Measurements from ENCODE around the gene KRT86.
A peak's percentile ranks its signal among the peaks of the same experiment; 100 is the strongest.

The KRT86 gene

DNA sequence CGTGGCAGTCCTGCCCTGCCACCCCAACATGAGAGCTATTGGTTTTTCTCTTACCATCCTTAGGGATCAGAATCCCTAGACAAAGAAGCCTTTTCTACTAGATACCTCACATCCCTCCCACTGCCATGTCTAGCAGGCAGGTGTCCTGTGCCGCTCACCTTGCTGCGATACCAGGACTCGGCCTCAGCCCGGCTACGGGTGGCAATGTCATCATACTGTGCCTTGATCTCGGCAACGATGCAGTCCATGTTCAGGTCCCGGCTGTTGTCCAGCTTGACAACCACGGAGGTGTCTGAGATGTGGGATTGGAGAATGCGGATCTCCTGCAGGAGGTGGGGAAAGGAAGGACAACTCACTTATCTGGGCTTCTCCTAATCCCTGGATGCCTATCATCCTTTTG, 42.3 kb downstream of the KRT86 start:
- no peak for DNase-seq (ENCODE audit: low read depth)

GRCh38 chr12:52317468-52318052, 43.1 kb downstream of the KRT86 start:
- no peak for DNase-seq (ENCODE audit: low read depth)

DNA sequence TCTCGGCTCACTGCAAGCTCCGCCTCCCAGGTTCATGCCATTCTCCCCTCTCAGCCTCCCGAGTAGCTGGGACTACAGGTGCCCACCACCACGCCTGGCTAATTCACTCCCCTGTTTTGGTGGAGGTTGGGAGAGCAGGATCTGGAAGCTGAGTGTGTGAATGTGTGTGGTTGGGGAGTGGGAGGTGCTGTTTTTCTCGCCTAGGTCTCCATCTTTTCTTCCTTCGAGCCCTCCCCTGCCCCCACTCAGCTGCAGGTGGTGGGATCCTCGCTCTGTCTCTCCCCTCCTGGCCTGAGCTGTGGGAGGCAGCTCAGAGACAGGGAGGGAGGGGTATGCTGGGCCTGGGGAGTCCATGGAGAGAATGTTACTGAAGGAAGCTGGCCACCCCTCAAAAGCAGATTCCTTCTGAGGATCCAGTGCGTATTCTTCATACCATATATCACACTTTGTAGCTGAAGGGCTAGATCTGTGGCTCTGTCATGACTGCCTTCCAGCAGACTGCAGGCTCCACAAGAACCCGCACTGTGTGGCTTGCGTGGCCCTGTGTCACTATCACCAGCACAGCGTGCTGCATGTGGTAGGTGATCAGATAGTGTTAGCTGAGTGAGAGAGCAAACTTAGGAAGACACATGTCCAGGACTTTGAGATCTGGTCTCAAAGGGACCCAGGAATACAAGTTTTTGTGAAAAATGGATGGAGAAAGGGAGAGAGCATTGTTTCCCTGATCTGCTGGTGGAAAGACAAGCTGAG, 44.0 kb downstream of the KRT86 start:
- no peak for DNase-seq (ENCODE audit: low read depth)

GRCh38 chr12:52319097-52319496, 44.7 kb downstream of the KRT86 start:
- no peak for DNase-seq (ENCODE audit: low read depth)

- no peak for DNase-seq (ENCODE audit: low read depth)
These were observed 46.4 kb downstream of the KRT86 start, which contains the start of gene KRT83 for GRCh38 chr12:52320784-52321400. Gene KRT83 (minus strand): TSS chr12:52321398. CDS start chr12:52321335, 63 bp downstream.

DNA sequence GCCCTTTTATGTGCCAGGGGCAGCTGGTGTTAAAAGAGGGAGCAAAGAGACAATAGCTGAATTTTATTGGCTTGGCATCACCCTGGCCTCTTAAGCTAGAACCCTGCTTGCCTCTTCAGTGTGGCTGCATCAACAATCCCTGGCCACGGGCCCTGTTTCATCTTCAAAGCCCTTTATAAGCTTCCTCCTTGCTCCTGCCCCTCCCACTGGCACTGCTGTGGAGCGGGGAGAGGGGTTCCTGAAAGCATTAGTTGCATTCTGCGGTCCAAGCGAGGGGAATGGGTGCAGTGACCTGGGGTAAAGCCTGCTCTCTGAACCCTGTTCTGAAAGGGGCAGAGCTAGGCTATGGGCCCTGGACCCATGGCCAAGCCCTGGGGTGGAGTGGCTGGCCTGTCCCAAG, 47.0 kb downstream of the KRT86 start:
- no peak for DNase-seq (ENCODE audit: low read depth)

DNA sequence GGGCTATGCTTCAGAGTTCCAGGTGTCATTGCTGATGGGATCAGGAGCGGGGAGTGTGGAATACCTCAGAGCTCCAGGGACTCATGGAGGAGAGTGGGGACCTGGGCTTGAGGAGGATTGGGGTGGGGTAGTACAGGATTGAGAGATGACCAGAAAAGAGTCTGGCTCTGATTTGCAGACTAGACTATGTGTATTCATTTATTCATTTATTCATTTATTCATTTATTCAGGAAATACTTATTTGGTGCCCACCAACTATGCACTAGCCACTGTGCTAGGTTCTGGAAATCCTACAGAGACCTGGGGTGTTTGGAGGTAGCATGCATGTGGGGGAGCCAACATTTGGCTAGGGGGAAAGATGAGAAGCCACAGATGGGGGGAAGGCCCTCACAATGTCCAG, 47.6 kb downstream of the KRT86 start:
- no peak for DNase-seq (ENCODE audit: low read depth)

DNA sequence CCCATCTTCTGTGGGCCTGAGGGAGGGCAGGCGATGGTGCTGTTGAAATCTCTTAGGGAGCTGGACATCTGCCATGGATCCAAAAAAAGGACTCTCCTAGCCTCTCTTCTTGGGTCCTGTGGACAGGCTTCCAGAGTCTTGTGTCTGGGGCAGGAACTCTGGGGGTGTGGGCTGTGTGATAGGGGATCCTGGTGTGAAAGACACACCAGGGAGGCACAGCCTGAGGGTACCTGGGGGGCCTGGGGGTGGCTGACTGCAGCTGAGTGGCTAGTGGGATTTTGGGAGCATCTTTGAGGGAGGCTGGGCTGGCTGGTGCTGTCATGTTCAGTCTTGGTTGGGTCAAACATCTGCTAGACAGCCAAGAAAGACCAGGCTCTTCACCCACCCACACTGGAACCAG, 48.6 kb downstream of the KRT86 start:
- no peak for DNase-seq (ENCODE audit: low read depth)

GRCh38 chr12:52323416-52324152, 49.1 kb downstream of the KRT86 start:
- no peak for DNase-seq (ENCODE audit: low read depth)

DNA sequence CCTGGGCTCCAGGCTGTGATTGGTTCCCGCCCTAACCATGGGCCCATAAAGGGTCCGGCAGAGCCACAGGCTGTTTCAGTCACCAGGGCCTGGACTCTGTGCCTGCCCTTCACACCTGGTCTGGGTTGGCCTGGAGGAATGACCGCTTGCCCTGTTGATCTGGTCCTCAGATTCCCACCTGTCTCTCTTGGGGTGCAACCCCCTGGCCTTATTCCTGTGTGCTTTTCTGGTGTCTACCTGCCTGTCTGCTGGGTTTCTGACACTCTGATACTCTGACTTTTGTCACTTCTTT, 49.7 kb downstream of the KRT86 start:
- no peak for DNase-seq (ENCODE audit: low read depth)

DNA sequence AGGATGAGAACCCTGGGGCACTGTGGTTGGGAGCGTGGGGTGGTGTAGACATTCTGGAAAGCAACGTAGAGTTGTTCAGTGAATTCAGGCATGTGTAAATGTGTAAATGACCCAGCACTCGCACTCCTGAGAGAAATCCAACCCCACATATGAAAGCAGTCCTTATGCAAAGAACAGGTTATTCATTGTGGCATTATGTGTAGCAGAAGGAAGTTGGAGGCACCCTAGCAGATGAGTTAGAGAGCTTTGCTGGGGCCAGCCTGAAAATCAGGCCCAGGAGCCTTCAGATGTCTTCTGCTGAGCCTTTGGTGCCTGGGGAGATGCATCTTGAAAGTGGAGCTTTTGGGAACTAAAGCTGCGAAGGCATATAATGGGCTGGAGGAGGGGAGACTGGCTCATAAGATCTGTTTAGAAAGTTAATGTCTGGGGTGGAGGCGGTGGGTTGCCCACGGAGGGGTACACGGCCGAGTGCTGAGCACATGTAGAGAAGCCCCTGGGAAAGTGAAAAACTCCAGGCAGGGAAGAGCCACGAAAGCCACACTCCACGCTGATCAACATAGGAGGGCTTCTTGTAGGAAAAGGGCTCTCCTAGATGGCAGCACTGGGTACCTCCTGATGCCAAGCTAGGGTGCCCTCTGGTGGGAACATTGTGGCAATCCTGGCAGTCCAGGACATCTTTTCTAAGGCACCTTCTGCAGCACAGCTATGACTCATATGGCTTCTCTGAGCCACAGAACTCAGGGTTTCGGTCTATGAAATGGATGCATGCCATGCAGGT, 52.8 kb downstream of the KRT86 start:
- peak; percentile 61 for DNase-seq (ENCODE audit: low read depth)

DNA sequence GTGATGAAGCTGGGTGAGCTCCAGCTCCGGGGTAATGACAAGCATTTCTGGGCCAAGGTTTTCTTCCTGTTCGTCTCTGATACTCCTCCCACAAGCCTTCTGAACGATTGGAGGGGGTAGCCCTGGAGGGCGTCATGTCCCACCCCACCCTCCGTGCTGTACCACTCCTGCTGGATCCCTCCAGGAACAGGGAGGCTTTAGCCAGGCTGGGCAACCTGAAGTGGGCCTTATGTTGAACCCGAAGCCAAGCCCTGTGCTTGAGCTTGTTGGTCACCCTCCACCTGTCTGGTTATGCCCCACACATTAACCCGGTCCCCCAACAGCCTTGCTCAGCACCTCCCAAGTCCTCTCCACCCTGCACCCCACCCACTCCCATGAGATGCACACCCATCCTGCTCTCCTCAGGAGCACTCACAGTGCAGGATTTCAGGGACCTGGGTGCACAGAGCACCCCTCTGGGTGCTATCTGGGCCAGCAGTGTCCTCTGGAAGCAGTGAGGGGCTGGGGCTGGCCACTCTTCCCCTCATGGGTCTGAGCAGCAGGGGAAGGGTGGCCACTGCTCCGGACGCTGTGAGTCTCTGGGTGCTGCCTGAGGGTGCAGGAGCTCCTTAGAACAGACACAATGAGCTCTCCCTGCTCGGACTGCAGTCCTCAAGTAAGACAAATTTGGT, 53.5 kb downstream of the KRT86 start:
- DNase-seq (ENCODE audit: low read depth), result no peak

DNA sequence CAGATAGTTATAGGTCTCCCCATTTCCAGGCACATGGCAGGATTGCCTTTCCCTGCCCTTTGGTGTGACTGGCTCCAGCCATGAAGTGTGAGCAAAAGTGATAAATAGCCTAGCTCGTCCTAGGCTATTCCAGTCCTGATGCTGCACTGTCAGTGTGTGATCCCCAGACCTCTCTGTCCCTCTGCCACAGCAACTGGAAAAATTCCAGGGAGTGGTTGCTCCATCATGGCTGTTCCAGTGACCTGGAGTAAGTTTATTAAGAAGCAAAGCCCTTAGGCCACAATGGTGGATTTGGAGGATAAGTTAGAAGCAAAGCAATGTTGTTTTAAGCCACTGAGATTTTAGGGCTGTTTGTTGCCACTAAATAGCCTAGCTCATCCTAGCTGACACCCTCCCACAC, 56.6 kb downstream of the KRT86 start:
- DNase-seq (ENCODE audit: low read depth), result no peak

GRCh38 chr12:52331833-52332232, 57.4 kb downstream of the KRT86 start:
- DNase-seq (ENCODE audit: low read depth), result no peak

- no peak for DNase-seq (ENCODE audit: low read depth)
These were observed 57.9 kb downstream of the KRT86 start for GRCh38 chr12:52332381-52332780.

DNA sequence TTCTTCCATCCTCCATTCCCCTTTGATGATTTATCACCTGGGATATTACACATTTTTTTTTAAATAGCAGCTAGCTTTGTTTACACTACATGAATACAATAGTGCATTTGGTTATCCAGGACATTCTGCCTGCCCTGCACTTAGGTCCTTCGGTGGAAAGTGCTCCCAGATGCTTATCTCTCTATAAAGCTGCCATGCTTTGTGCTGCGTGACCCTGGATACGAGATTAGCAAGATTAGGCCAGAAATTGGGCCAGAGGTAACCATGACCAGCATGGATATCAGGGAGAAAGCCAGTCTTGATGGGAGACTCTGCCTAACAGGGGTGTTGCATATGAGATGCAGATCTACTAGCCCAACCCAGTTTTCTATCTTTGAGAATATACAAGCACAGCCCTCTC, 58.9 kb downstream of the KRT86 start:
- DNase-seq (ENCODE audit: low read depth), result no peak

DNA sequence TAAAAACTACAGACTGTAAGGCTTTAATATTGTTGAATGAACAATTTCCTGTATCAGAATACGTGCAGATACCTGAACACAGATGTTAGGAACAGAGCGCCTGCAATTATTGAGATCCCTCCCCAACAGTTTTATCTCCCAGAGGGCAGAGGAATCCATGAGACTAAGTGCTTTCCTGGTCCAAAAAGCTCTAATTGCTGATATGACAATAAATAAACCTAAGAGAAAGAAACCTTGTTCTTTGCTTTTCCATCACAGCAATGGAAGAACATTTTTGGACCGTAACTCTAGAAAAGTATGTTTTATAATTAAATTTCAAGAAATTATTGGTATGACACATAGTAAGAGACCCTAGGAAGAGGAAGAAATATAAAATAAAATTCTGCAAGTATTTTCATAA, 59.7 kb downstream of the KRT86 start:
- no peak for DNase-seq (ENCODE audit: low read depth)

DNA sequence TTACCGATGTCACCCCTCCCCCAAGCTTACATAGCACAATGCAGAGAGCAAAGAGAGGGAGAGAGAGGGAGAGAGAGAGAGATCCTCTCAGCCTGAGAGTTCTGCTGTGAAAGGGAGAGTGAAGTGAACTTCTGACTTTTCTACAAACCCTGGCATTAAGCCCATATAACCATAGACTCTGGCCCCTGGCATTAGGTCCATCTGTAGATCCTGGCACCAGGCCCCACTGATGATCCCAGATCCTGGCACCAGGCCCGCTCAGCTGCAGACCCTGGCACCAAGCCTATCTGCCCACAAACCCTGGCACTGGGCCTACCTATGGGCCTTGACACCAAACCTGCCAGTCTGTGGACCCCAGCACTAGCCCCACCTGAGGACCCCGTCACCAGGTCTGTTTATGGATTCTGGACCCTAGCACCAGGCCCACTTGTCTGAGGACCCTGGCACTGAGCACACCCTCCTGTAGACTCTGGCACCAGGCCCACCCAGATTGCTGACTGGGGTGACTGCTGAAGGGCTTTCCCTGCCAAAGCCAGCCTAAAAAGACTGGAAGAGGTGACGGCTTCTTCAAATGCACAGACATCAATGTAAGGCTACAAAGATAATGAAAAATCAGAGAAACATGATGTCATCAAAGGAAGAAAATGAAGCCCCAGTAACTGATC, 61.3 kb downstream of the KRT86 start:
- DNase-seq (ENCODE audit: low read depth), result no peak

DNA sequence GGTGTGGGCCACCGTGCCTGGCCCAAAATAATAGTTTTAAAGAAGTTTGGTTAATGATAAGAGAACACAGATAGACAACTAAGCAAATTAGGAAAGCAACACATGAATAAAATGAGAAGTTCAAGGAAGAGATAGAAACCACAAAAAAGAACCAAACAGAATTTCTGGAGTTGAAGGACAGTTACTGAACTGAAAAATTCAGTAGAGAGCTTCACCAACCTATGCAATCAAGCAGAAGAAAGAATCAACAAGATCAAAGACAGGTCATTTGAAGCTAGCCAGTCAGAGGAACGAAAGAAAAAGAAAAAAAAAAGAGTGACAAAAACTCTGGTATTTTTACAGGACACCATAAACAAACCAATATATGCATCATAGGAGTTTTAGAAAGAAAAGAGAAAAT, 62.2 kb downstream of the KRT86 start:
- DNase-seq (ENCODE audit: low read depth), result no peak

- no peak for DNase-seq (ENCODE audit: low read depth)
These were observed 62.6 kb downstream of the KRT86 start for GRCh38 chr12:52337054-52337453.
